Kidney tubule cell (primary cell): Measurements from ENCODE around the gene PDE10A.

Experiments
- DNase-seq: peaks from one replicate; pipeline ENCODE4 v3.0.0-alpha.2; 2018; ENCODE audit warnings: low spot score

PDE10A gene

DNA sequence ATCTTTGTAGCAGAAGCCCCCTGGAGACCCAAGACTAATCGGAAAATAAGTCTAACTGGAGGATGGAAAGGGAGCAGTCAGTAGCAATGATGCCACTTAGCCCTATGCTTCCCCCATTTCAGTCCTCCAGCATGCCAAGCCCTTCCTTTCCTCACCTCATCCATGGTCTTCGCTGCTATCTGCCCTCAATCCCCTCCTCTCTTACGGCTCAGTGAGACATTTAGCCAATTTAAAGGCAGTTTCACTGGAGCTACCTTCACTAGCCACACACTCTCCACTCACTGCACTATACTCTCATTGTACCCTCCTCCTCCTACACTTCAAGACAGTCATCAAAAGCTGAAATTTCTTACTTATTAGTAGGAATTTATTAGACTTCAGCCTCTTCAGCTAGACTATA lies 111.2 kb downstream of the PDE10A start:
- DNase-seq = no peak

DNA sequence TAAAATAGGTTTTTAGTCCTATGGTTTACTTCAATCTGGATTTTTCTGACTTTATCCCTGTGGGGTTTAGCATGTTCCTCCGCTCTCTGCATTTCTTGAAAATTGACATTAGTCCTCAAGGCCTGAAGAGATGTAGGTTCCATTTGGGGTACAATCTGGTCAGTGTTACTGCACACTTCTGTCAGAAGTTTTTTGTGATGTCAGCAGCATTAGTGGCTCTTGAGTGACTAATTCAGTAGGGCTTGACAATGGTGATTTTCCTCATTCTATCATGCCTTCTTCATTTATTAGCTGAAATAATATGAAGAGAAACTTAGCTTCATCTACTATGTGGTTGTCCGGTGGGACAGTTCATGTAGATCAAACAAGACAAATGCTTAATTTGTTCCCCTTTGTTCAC lies 114.6 kb downstream of the PDE10A start:
- DNase-seq = no peak

GRCh38 chr6:165545806-165546205 lies 117.2 kb downstream of the PDE10A start:
- DNase-seq = no peak

DNA sequence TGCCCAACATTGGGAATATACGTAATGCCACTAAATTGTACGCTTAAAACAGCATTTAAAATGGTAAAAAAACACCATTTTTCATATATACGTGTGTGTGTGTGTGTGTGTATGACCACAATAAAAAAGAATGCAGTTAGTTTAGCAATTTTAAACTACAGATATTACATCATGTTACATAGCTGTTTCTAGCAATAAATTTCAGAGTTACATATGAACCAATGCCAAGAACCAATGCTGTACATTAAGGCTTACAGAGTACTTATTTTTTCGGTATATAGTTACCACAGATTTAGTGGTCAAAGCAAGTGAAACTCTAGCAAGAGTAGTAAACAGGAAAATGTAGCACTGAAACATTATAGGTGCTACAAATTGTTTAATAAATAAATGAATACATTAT lies 119.3 kb downstream of the PDE10A start:
- no peak for DNase-seq

- no peak for DNase-seq
These were observed 126.1 kb downstream of the PDE10A start for GRCh38 chr6:165536911-165537310.

GRCh38 chr6:165519316-165519715 lies 143.7 kb downstream of the PDE10A start:
- DNase-seq = no peak

GRCh38 chr6:165515963-165516624 lies 146.9 kb downstream of the PDE10A start:
- DNase-seq = peak; percentile 59

DNA sequence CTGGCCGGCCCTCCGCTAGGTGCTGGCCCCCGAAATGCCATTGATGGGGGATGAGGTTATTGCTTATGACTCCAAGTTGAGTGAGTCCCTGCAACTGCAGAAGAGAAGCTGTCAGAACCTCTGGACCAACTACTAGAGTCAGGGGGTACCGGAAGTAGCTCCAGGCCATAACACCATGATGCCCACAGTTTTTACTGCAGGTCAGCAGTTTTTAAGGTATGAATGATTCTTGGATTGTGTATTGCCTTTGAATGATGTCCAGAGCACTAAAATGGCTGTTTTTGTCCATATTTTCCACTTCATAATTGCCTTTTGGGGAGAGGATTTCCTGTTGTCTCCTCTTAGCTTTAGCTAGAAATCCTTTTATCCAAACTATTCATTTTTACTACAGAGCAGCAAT lies 148.4 kb downstream of the PDE10A start:
- no peak for DNase-seq

GRCh38 chr6:165511807-165512206 lies 151.2 kb downstream of the PDE10A start:
- no peak for DNase-seq

GRCh38 chr6:165508321-165508869 lies 154.6 kb downstream of the PDE10A start:
- no peak for DNase-seq

DNA sequence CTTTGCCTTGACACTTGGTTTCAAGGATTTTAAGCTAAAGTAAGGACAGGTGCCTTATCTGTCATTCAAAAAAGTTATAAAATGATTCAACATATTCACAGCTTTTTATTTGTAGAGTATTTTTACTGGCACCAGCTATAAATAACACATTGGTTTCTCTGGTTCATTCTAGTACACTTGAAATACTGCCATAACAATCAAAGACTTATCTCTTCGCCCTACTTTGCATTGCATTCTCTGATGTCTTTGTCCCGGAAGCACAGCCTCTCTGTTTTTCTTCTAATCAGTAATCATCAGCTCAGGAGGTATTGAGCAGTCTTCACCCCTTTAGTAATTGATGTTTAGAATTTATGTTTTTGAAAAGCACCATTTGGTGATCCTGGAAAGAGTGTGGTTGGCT lies 156.4 kb downstream of the PDE10A start:
- no peak for DNase-seq

GRCh38 chr6:165500214-165500907 lies 162.7 kb downstream of the PDE10A start:
- peak; percentile 24 for DNase-seq

- DNase-seq = no peak
These were observed 165.6 kb downstream of the PDE10A start for GRCh38 chr6:165497472-165497871.

GRCh38 chr6:165488624-165489295 lies 174.3 kb downstream of the PDE10A start:
- DNase-seq = no peak

GRCh38 chr6:165487950-165488349 lies 175.1 kb downstream of the PDE10A start:
- DNase-seq = no peak

- DNase-seq = no peak
These were observed 175.7 kb downstream of the PDE10A start for GRCh38 chr6:165487347-165487746.

GRCh38 chr6:165486183-165487137 lies 176.6 kb downstream of the PDE10A start:
- DNase-seq = peak; percentile 32

- no peak for DNase-seq
These were observed 178.7 kb downstream of the PDE10A start for GRCh38 chr6:165484178-165484889.

DNA sequence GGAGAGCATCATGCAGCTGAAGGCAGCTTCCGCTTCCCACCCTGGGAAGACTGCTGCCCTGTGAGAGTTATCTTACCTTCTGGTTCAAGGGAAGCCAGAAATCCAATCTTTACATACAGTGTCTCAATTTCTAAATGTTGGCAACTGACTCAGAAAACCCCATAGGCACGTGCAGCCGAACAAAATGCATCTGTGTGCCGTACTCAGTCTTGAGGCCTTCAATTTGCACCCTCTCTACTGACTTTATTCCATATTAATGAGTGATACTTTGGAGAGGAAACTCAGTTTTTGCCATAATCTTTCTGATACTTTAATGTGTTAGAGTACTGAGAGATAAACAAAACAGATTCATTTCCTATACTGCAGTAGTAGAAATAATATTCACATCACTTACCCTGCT lies 181.1 kb downstream of the PDE10A start:
- no peak for DNase-seq

- DNase-seq = no peak
These were observed 182.1 kb downstream of the PDE10A start for GRCh38 chr6:165480916-165481315.

GRCh38 chr6:165478581-165478980 lies 184.5 kb downstream of the PDE10A start:
- DNase-seq = no peak
